Measurements from ENCODE around the gene MTG2. TPM values are rescaled to one million over a fixed set of nuclear protein-coding genes. Genes with fewer than 3 reads are reported as not detected.

Gene MTG2
- total and polyA plus RNA-seq, 2 of the 4 experiments (the other 2 are of a cell fraction), result 11.5 to 25.2 TPM

GRCh38 chr20:62141043-62141396 lies 41.8 kb upstream of the MTG2 start:
- no peak overlapping the region for H3K23ac ChIP-seq (ENCODE audit: low read depth, low read length)
- no CpG with 5 or more reads among the region's 7 CpGs for WGBS, 2 experiments (ENCODE audit: extremely low coverage in 2 of 2, insufficient read length in 1 of 2)
- H4K91ac ChIP-seq (ENCODE audit: insufficient read depth, low read depth, low read length), result no peak overlapping the region
- ChIA-PET CTCF (no interaction called here), POLR2A (ENCODE audit: unreplicated experiment) (no interaction called here)
- peaks cover 17 to 80% of the 10 kb centered on the region in 2 experiments for H3K79me1 ChIP-seq (ENCODE audit: low read depth in 1 of 2, low read length in 2 of 2)
- in situ Hi-C loops (cut with MboI; ENCODE audit: low sequenced_read_pairs), result no loop called here
- H3K4me3 ChIP-seq (ENCODE audit: insufficient read depth, low read depth, low read length), result no peak overlapping the region
- H3K56ac ChIP-seq (ENCODE audit: extremely low read depth, insufficient read depth, low read length), result no peak overlapping the region
- H3K4me2 ChIP-seq (ENCODE audit: low read depth, low read length), result peak overlapping the region; percentile 89; the same call in 1 of the 2 replicates
- no peak for ATAC-seq (ENCODE audit: low read depth)
- DNase-seq, result no peak
- no peak overlapping the region for H3K4ac ChIP-seq (ENCODE audit: low read depth, low read length)
- H3K36me3 ChIP-seq (ENCODE audit: control insufficient read depth, insufficient read depth, low read length), result peaks cover 42% of the 10 kb centered on the region
- no peak overlapping the region for H3K27ac ChIP-seq (ENCODE audit: insufficient read depth, low read length)
- peaks cover 17% of the 10 kb centered on the region for H3K9me1 ChIP-seq (ENCODE audit: insufficient read depth, low read length)
- H3K27me3 ChIP-seq (ENCODE audit: control insufficient read depth, insufficient read depth, low read length), result no peaks in the 10 kb centered on the region
- H4K5ac ChIP-seq (ENCODE audit: low read depth, low read length), result no peak overlapping the region
- H2BK5ac ChIP-seq (ENCODE audit: low read depth, low read length, poor library complexity, severe bottlenecking), result no peak overlapping the region
- 0 out of 2 replicates have a peak overlapping the region, but pooled peaks have one; percentile 3 for H3K9ac ChIP-seq (ENCODE audit: low read depth, low read length)
- H2AK5ac ChIP-seq (ENCODE audit: low read depth, low read length), result no peak overlapping the region
- peaks cover 15% of the 10 kb centered on the region for H3K4me1 ChIP-seq (ENCODE audit: control insufficient read depth, insufficient read depth, low read length)
- TF ChIP-seq MAZ (IDR thresholded peaks at IDR 0.05; ENCODE audit: borderline replicate concordance, low read depth, low read length), result no peak
- no peak for TF ChIP-seq NFE2L2 (IDR thresholded peaks at IDR 0.05; ENCODE audit: low read depth, low read length)
- no peak for TF ChIP-seq FOS (IDR thresholded peaks at IDR 0.05; ENCODE audit: low read depth, low read length)
- no peak for TF ChIP-seq RAD21 (IDR thresholded peaks at IDR 0.05; ENCODE audit: low read length)
- TF ChIP-seq ELK1 (IDR thresholded peaks at IDR 0.05; ENCODE audit: borderline replicate concordance, low read depth, low read length), result no peak
- no peaks in the 10 kb centered on the region for H3K9me3 ChIP-seq (ENCODE audit: control insufficient read depth, insufficient read depth, low read length)
- H2BK15ac ChIP-seq (ENCODE audit: low read depth, low read length), result no peak overlapping the region
- H4K8ac ChIP-seq (ENCODE audit: low read depth in 2 of 2, low read length in 2 of 2), result no peak overlapping the region
- no peak overlapping the region for H2BK20ac ChIP-seq (ENCODE audit: low read depth, low read length)
- peaks cover 88% of the 10 kb centered on the region for H4K20me1 ChIP-seq (ENCODE audit: insufficient read depth, low read length)
- BruUV-seq (replicated peaks), result no TSS peak
- no peak overlapping the region for H2BK120ac ChIP-seq (ENCODE audit: low read depth, low read length)
- intact Hi-C loops (cut with micrococcal nuclease), result loop anchor here (1.0 kb wide), 1 partner anchor 131 kb away; no protein-coding TSS in a partner anchor
- H2AFZ ChIP-seq (replicated peaks; ENCODE audit: low read length, poor library complexity), result no peak overlapping the region
- H2AK9ac ChIP-seq (replicated peaks; ENCODE audit: low read depth, low read length, poor library complexity), result peak overlapping the region; percentile 34
- H3K18ac ChIP-seq (ENCODE audit: low read depth, low read length), result no peak overlapping the region
- dilution Hi-C loops (cut with HindIII; ENCODE audit: low sequenced_read_pairs, unreplicated experiment), result no loop called here
- H3K14ac ChIP-seq (replicated peaks; ENCODE audit: low read depth, low read length), result no peak overlapping the region

Measured in IMR-90 (cell line).